Mesenteric fat pad (tissue), 1 donor: ENCODE results near the gene RELB. TPM values are rescaled to one million over a fixed set of nuclear protein-coding genes. Genes with fewer than 3 reads are reported as not detected.

ENCODE experiments used
- DNase-seq: peaks from one replicate; pipeline ENCODE4 v3.0.0-alpha.2; 2020; ENCODE audit warnings: low spot score
- total RNA-seq: library from RNA; stranded (reverse); fragmentation: NEBNext Ultra II Directional; extraction: Animal tissue kit (Norgen Biotek cat#: 25700); gene quantifications from one replicate; pipeline ENCODE4 v1.2.1, GENCODE V29; 2021
- donor health status: DM: yes; HTN: yes; CAD: no.

Gene RELB
- total RNA-seq, 1 donor from 2014 or later, result 17.7 TPM

DNA sequence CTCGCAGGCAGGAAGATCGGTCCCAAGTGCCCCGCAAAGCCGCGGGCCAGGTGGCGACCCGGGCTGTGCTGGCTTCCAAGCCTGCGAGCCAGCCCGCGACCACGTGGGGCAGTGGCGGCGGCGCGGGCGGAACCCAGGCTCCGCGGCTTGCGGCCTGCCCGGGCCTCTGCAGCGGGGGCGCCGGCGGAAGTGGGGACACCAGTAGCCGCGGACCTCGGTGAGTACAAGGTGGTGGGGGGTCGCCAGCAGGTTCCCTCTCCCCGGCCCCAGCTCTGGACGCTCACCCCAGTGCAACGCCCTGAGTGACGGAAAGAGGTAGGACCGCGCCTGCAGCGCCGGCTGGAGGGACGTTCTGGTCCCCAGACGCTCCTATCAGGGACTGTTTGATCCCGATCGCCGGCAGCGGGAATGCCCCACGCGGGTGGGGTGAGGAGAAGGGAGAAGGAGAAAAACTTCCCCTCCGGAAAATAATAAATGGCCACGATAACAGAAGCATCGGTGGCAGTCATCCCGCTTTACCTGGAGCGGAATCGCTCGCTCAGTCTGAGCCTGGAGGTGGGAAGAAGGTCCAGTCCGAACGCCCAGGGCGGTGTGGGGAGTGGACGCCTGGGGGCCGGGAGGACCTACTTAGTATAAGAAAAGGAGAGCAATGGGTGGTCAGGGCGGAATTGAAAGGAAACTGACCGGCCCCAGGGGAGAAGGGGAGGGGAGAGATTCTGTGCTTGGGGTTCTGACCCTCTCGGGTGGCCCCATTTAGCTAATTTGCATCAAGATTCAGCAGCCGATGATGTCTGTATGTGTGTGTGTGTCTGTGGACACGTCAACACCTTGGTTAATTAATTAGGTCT lies 78.0 kb downstream of the RELB start, which contains the start of gene GEMIN7:
Gene GEMIN7 (plus strand): TSS at position 198 of the 848 bp plus-strand sequence. CDS start 10,855 bp downstream, outside the sequence.
- peak; percentile 94 for DNase-seq

GRCh38 chr19:45079911-45080370 lies 78.7 kb downstream of the RELB start:
- DNase-seq, result no peak

- no peak for DNase-seq
Measured at GRCh38 chr19:45082170-45082569, 80.9 kb downstream of the RELB start.

- no peak for DNase-seq
Measured at GRCh38 chr19:45086480-45086879, 85.2 kb downstream of the RELB start.

- DNase-seq, result no peak
Measured at GRCh38 chr19:45087531-45087930, 86.3 kb downstream of the RELB start.

Other genes starting within 250 kb of the RELB start
- gene CBLC, start 223.6 kb upstream of the RELB start, total RNA-seq, result not detected
- 42.3 TPM for gene BCAM, start 192.4 kb upstream of the RELB start, total RNA-seq
- gene NECTIN2, start 155.2 kb upstream of the RELB start, total RNA-seq, result 103 TPM
- 60.5 TPM for gene TOMM40, start 110.2 kb upstream of the RELB start, total RNA-seq
- gene APOE, start 95.7 kb upstream of the RELB start, total RNA-seq, result 162 TPM
- 32.3 TPM for gene APOC1, start 86.9 kb upstream of the RELB start, total RNA-seq
- gene APOC4, start 59.2 kb upstream of the RELB start, total RNA-seq, result not detected
- 1.8 TPM for gene APOC2, start 55.4 kb upstream of the RELB start, total RNA-seq
- 109 TPM for gene CLPTM1, start 46.1 kb upstream of the RELB start, total RNA-seq
- 78.3 TPM for gene CLASRP, start 37.6 kb downstream of the RELB start, total RNA-seq
- 0.61 TPM for gene ZNF296, start 75.0 kb downstream of the RELB start, total RNA-seq
- 18.3 TPM for gene GEMIN7, start 77.8 kb downstream of the RELB start, total RNA-seq
- gene PPP1R37, start 91.7 kb downstream of the RELB start, total RNA-seq, result 22.0 TPM
- gene NKPD1, start 159.5 kb downstream of the RELB start, total RNA-seq, result not detected
- gene TRAPPC6A, start 176.8 kb downstream of the RELB start, total RNA-seq, result 12.3 TPM
- gene BLOC1S3, start 177.3 kb downstream of the RELB start, total RNA-seq, result 8.4 TPM
- gene EXOC3L2, start 243.9 kb downstream of the RELB start, total RNA-seq, result 4.8 TPM
- 25.9 TPM for gene MARK4, start 249.8 kb downstream of the RELB start, total RNA-seq